ENCODE measurements around the gene DISC1.

The DISC1 gene

GRCh38 chr1:232077809-232078208 lies 451.2 kb downstream of the DISC1 start:
- no peak for DNase-seq

DNA sequence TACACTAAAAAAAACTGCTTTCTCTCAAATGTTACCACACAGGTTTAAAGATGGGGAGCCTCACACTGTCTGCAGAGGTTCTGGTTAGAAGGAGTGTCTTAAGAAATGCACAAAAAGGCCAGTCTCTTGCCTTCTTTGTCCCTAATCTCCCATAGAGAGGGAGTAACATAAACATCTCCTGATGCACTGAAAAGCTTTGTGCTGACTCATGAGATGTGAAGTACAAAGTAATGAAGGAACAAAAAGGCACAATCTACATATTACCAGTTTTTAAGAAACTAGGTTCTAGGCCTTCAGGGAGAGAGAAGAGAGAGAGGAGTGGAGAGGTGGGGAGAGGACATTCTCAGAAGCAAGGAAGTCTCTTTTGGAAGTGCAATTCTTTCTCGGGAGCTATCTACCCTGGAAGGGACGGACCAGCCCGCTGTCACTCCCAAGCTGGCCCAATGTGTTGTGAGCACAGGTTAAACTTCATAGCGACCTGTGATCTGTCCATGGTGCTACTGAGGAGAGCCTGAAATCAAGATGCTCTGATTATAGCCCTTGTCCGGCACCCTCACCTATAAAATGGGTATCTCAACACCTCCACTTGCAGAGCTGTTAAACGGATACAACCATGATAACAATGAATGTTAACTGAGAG lies 458.1 kb downstream of the DISC1 start:
- DNase-seq: no peak

GRCh38 chr1:232090816-232091215 lies 464.2 kb downstream of the DISC1 start:
- no peak for DNase-seq
